NCI-H146 treated with DMSO at 0.1 percent for 48 hours (cell line): Measurements from ENCODE around the gene TEAD3.

Experiments
- DNase-seq: peaks from one replicate; lab custom pipeline; 2025; ENCODE audit not compliant: unreplicated experiment; lab: John Stamatoyannopoulos, UW

The TEAD3 gene

DNA sequence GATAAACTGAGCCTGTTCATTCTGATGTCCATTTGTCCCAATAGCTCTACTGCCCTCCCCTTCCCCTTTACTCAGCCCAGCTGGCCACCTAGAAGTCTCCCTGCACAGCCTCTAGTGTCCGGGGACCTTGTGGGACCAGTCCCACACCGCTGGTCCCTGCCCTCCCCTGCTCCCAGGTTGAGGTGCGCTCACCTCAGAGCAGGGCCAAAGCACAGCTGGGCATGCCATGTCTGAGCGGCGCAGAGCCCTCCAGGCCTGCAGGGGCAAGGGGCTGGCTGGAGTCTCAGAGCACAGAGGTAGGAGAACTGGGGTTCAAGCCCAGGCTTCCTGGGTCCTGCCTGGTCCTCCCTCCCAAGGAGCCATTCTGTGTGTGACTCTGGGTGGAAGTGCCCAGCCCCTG, 69.4 kb downstream of the TEAD3 start:
- no peak for DNase-seq

DNA sequence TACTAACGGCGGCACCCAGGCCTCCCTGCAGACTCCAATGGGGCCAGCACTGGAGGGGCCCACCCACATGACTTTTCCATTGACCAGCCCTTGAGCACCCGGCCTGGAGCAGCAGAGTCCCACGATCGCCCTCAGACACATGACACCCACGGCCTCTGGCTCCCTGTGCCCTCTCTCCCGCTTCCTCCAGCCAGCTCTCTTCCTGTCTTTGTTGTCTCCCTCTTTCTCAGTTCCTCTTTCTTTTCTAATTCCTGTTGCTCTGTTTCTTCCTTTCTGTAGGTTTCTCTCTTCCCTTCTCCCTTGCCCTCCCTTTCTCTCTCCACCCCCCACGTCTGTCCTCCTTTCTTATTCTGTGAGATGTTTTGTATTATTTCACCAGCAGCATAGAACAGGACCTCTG, 70.8 kb downstream of the TEAD3 start:
- DNase-seq, result no peak

DNA sequence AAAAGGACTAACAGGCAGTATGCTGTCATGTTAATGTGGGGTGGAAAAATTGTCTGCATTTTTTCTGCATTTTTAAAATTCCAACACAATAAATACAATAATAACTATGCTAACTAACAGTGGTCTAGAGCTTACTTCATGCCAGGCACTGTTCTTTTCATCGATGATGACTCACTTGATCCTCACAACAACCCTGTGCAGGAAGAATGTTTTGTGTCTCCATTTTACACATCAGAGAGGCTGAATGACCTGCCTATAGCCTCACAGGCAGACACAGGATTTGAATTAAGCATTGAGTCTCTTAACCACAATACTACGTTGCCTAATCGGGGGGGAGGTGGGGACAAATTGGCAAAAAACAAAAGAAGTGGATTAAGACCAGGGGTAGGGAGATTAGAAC, 71.6 kb downstream of the TEAD3 start:
- no peak for DNase-seq
